LNCaP clone FGC (cell line): ENCODE results near the gene PRSS56.

ENCODE experiments used
- DNase-seq: peaks from one replicate; pipeline ENCODE4 v3.0.0-alpha.2; 2011; ENCODE audit warnings: low read depth
- H3K4me3 ChIP-seq: 2 replicates; pipeline ENCODE4 v1.5.1; 2011; ENCODE audit warnings: mild to moderate bottlenecking, low read depth, low read length, control low read depth
- CTCF ChIP-seq: IDR thresholded peaks from 2 replicates; pipeline ENCODE4 v1.5.1; 2012; ENCODE audit warnings: mild to moderate bottlenecking; ENCODE audit not compliant: control insufficient read depth, insufficient read depth; ENCODE audit errors: extremely low read depth

The PRSS56 gene

GRCh38 chr2:232488097-232488711 lies 32.0 kb upstream of the PRSS56 start:
- DNase-seq = no peak
- no peak for TF ChIP-seq CTCF
- no peak overlapping the region for H3K4me3 ChIP-seq

- DNase-seq = no peak
- TF ChIP-seq CTCF = no peak
- no peak overlapping the region for H3K4me3 ChIP-seq
Observed at GRCh38 chr2:232488721-232489300, 31.4 kb upstream of the PRSS56 start.

- DNase-seq = no peak
- no peak for TF ChIP-seq CTCF
- no peak overlapping the region for H3K4me3 ChIP-seq
Observed at GRCh38 chr2:232489516-232490220, 30.5 kb upstream of the PRSS56 start.

- no peak for DNase-seq
- H3K4me3 ChIP-seq = no peak overlapping the region
- no peak for TF ChIP-seq CTCF
Observed at GRCh38 chr2:232490221-232491138, 29.7 kb upstream of the PRSS56 start.

GRCh38 chr2:232491139-232491780 lies 28.9 kb upstream of the PRSS56 start:
- TF ChIP-seq CTCF = no peak
- no peak for DNase-seq
- H3K4me3 ChIP-seq = no peak overlapping the region

GRCh38 chr2:232492236-232492848 lies 27.8 kb upstream of the PRSS56 start:
- no peak for TF ChIP-seq CTCF
- H3K4me3 ChIP-seq = no peak overlapping the region

More at GRCh38 chr2:232492236-232492848, 27.8 kb upstream of the PRSS56 start:
- no peak for DNase-seq
